Measurements from ENCODE around the gene RBBP9. TPM values are rescaled to one million over a fixed set of nuclear protein-coding genes. Genes with fewer than 3 reads are reported as not detected.
"Not testable (repeated sequence)": the region's sequence is repeated elsewhere in the genome, so short reads cannot be mapped to it uniquely, and the experiment has no call there.

RBBP9 gene
- total RNA-seq (ENCODE audit: insufficient read depth, low replicate concordance) = 17.6 TPM

DNA sequence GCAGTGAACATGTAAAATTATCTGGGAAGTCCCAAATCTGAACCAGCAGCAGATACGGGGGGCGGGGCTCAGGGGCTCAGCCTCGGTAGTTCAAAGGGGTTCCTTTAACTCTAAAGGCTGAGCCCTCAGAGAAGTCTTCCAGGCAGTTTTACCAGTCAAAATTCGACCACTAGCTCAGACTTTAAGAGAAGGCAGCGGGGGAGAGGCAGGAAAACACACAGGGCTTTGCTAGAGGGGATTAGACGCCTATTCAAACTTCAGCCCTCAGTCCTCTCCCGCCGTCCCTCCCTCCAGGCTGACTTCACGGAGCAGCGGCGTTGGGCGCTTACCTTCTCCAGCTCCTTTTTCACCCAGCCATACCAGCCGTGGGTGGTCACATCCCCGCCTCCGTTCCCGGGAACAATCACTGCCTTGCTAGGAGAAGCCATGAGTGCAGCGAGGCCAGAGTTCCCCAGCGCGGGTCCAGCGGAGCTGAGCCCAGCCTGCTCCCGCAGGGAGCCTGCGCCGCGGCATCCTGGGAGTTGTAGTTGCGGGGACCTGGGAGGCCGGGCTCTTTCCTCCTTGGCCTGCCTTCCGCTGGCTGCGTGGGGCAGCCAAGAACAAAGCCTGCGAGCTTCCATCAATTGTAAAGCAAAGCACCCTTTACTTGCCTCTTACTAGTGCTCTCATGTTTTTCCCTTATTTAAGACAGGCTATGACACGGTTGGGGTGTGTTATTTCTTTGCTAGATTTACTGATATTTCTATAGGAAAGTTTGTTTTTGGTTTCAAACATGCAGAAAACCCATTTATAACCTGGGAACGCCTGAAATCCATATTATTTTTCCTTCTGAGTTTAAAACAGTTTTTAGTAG is at the start of gene RBBP9:
Gene RBBP9, minus strand, starts transcription at position 486 of the 853 bp plus-strand sequence. Its CDS starts 58 bp downstream, at position 428.
- peak; percentile 93 for DNase-seq (ENCODE audit: low spot score)

DNA sequence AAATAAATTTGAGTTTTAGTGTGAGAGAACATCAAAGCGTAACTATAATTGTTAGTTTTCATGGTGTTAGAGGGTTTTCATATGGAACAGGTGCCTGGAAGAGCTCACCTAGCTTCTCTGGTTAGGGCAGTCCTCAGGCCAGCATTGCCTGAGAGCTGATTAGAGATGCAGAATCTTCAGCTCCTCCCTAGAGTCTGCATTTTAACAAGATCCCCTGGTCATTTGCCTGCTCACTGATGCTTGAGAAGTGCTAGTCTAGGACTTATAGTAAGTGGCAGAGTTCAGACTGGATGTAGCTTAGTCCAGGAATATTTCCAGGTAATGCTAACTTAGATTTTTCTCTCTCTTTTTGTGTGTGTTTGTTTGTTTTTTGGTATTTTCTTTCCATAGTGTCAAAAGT is 48.5 kb upstream of the RBBP9 start:
- DNase-seq (ENCODE audit: low spot score) = no peak

DNA sequence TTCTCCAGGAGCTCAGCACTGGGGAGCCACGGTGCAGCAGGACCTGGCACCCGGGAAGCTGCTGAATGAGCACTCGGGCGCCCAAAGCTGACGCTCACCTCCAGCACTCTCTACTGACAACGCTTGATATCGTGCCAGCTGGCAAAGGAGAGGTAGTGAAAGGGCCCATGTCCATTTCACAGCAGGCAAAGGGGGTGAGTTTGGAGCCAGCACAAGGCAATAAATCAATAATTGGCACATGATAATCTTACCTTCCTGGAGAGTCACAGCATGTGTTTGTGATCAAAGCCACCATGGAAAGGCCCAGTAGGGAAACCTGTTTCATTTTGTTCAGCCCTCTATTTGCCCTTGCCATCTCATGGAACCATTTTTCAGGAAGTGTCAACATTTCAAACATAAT is 46.9 kb upstream of the RBBP9 start:
- no peak for DNase-seq (ENCODE audit: low spot score)

DNA sequence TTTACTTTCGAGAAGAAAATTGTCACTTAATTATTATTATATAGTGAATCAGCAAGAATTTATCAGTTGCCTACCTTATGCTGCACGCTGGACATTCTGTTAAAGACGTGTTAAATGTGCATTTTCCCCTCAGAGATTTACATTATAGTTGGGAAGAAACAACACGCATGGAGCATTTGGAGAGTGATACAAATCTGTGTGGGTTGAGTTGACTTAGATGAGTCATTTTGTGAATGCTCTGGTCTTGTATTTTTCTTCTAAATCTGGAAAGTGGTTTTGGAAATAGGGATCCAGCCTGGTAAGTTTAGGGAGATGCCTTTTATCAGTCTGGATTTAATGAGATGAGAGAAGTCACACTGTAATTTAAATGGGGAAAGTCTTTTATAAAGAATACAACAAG is 46.2 kb upstream of the RBBP9 start:
- no peak for DNase-seq (ENCODE audit: low spot score)

DNA sequence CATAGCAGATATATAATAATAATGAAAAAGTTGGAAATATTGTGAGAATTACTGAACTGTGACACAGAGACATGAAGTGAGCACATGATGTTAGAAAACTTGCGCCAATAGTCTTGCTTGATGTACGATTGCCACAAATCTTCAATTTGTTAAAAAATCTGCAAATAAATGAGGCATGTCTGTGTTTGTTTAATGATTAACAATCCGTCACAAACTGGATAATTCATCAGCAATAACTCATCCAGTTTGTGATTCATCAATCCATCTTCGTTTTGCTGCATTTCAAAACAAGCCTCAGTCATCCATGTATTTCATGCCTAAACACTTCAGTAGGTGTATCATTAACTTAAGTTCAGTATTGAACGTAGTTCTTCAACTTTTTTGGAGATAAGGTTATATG is 44.7 kb upstream of the RBBP9 start:
- no peak for DNase-seq (ENCODE audit: low spot score)

DNA sequence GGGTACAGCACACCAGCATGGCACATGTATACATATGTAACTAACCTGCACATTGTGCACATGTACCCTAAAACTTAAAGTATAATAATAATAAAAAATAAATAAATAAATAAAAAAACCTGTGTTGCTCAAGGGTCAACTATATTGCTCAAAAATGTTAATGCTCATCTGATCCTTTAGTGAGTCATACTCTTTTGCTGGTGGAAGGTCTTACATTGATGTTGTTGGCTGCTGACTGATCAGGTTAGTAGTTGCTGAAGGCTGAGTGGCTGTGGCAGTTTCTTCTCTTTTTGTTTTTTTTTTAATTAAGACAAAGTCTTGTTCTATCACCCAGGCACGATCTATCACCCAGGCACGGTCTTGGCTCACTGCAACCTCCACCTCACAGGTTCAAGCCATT is 40.6 kb upstream of the RBBP9 start:
- DNase-seq (ENCODE audit: low spot score) = no peak

DNA sequence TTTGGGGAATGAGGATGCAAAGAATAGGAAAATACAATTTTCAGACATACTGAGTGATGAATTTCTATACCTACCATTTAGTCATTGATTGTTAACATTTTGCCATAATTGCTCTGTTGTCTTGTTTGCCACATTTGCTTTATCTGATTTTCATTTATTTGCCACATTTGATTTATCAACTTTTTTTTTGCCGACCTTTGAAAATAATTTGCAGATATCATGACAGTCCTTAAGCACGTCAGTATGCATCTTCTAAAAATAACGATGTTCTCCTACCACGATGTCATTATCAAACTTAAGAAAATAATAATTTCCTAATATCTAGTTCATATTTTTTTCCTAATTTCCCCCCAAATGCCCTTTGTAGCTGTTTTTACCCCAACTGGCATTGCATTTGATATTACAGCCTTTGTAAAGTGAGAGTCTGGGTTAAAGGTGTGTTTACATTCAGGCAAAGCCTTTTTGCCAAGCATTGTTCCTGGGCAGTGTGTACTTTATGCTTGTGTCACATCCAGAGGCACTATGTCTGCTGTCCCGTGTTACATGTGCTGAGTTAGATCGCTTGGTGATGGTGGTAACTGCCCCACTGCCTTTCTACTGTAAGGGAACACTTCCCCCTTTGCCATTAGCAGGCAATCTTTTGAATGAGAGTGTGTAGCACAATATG is 37.1 kb upstream of the RBBP9 start:
- DNase-seq (ENCODE audit: low spot score) = no peak

DNA sequence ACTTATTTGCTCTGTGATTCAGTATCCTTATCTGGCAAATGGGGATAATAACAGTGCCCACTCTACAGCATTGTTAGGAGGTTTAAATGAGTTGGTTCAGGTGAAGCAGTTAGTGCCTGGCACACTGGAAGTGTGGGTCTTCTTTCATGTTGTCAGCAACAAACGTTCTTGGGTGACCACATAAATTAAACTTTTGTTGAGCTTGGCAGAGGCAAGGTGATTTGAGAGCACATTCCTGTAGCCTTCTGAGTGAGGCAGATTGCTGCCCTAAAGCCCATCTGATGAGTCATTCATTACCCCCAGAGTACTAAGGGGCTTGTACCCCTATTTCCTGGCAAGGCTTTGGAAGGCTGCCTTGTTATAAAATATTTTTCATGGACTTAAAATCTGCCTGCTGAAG is 36.5 kb upstream of the RBBP9 start:
- DNase-seq (ENCODE audit: low spot score) = no peak

DNA sequence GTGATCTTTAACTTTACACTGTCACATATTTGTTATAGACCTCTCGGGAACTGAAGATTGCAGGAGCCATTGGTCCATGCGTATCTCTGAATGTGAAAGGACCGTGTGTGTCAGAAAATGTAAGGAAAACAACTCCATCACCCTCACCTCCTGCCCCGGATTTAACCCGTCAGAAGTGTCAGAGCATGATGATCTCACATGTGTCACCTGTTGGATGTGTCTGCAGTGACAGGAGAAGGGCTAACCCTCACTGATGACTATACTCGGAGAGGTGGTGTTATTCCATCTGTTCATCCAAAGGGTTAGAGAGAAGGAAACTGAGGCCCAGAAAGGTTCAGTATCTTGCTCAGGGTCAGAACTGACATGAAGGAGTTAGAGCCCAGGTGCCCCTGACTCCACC is 35.6 kb upstream of the RBBP9 start:
- no peak for DNase-seq (ENCODE audit: low spot score)

DNA sequence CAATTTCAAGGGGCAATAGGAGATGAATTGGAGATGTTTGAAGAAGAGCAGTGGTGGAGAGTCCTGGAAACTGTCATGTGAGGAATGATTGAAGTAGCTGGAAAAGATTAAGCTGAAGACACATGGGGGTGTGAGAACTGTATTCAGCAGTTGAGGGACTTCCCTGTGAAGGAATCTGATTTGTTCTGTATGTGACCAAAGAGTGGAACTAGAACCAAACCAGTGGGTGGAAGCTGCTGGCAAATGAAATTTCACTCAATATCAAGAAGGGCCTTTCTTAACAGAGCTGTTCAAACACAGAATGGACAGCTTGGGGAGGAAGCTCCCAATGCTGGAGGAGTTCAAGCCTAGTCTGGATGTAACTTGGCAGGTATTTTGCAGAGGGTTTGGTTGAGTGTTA is 32.0 kb upstream of the RBBP9 start:
- no peak for DNase-seq (ENCODE audit: low spot score)

DNA sequence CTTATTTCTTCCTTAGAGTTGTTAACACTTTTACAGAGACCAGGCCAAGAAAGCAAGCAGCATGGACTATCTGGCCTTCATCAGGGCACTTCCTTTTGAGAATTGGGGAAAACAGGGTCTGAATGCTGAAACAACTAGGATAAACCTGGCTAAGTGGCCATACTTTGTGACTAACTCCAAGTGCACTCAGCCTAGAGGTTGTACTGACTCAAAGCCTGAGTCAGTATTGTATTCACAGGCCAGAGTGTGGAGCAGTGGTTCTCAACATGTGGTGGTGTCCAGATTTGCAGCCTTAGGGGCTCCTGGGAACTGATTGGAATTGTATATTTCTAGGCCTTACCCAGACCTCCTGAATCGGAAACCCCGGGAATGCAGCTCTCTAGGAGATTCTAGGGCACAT is 30.8 kb upstream of the RBBP9 start:
- no peak for DNase-seq (ENCODE audit: low spot score)

DNA sequence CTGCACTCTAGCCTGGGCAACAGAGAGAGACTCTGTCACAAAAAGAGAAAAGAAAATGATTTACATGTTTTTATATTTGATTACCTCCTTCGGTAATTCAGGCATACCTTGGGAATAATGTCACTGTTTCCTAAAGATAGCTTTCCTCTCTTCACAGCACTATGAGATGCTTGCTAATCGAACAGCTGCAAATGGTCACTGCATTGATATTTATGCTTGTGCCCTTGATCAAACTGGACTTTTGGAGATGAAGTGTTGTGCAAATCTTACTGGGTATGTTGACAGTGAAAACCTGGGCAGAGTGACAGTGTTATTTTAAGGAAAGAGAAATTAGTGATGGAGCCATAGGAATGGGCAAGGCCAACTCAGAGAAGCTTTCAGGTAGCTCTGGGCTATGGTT is 30.3 kb upstream of the RBBP9 start:
- no peak for DNase-seq (ENCODE audit: low spot score)

DNA sequence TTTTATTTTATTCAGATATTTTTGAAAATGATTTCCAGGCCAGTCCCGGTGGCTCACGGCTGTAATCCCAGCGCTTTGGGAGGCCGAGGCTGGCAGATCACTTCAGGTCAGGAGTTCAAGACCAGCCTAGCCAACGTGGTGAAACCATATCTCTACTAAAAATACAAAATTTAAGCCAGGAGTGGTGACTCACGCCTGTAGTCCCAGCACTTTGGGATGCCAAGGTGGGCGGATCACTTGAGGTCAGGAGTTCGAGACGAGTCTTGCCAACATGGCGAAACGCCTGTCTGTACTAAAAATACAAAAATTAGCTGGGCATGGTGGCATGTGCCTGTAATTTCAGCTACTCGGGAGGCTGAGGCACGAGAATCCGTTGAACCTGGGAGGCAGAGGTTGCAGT is 29.7 kb upstream of the RBBP9 start:
- not testable (repeated sequence) for DNase-seq (ENCODE audit: low spot score)

DNA sequence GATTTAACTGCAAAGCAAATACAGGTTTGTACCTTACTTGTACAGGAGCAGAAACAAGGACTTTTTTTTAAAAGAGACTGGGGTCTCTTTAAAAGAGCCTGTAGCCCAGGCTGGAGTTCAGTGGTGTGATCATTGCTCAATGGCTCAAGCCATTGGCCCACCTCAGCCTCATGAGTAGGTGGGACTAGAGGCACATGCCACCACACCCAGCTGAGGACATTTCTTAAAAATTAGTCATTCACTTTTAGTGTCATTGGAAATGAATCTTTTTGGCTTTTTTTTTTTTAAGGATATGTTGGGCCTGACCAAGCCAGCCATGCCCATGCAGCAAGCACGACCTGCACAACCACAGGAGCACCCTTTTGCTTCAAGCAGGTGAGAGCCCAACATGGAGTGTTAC is 27.6 kb upstream of the RBBP9 start:
- DNase-seq (ENCODE audit: low spot score) = no peak

DNA sequence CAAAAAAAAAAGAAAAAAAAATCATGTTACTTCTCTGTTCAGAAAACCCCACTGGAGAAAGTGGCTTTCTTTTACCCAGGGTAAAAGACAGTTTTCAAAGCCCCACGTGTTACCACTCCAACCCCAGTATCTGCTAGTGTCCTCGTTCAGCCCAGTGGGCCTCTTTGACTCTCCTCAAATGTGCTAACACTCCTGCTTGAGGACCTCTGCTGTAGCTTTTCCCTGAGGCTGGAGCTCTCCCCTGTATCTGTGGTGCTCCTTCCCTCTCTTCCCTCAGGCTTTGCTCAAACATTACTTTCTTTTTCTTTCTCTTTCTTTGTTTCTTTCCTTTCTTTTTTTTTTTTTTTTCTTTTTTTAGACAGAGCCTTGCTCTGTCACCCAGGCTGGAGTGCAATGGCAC is 26.0 kb upstream of the RBBP9 start:
- DNase-seq (ENCODE audit: low spot score) = no peak

DNA sequence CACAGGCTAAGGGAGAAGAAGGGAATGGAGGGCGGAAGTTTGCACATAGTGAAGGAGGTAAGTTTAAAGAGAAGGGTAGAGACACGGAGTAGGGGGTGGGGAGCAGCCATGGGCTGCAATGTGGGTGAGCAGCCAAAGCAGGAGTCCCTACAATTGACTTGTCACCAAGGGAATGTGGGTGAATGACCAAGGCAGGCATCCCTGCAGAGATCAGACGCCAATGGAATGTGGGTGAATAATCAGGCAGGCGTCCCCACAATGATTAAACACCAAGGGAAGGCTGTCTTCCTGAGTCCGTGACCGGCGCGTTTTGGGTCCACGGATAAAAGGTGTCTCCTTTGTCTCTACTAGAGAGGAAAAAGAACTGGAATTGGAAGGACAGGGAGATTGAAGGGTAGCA is 25.0 kb upstream of the RBBP9 start:
- not testable (repeated sequence) for DNase-seq (ENCODE audit: low spot score)

DNA sequence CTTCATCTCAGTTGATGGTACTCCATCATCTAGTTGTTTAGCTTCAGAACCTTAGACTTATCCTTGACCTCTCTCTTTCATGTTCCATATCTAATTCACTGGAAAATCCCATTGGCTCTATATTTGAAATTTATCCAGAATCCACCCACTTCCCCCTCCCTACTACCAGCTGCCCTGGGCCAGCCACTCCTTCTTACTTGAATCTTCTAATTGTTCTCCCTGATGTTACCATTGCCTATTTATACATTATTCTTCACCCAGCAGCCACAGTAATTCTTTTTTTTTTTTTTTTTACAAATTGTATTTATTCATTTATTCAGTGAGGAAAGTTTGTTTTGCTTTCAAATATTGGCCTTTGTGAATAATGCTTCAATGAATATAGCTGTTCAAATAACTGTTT is 18.9 kb upstream of the RBBP9 start:
- no peak for DNase-seq (ENCODE audit: low spot score)

DNA sequence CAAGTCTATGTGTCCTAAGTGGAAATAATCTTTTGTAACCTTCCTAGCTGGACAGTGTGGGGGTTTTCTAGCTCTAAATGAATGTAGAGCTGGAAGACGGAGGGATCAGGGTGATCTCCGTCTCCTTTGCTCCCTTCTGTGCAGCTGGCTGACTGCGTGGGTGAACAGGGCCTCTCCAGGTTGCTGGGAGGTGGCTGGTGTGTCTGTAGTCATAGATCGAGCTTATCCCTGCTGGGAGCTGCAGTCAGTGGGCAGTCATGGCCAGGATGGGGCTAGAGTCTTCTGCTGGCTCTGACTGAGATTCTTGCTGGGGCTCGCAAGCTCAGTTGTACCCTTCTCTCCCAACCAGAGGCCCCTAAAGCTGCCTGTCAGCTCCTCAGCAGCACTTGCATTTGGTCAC is 17.1 kb upstream of the RBBP9 start:
- no peak for DNase-seq (ENCODE audit: low spot score)

DNA sequence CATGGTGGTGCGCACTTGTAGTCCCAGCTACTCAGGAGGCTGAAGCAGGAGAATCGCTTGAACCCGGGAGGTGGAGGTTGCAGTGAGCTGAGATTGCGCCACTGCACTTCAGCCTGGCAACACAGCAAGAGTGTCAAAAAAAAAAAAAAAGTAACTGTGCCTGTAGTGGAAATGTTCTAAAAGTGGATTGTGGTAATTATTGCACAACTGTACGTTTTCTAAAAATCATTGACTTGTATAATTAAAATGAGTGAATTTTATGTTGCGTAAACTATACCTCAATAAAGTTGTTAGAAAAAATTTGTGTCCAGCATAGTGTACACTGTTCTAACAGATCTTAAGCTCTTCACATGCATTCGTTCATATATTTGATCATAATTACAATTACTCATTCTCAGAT is 16.2 kb upstream of the RBBP9 start:
- no peak for DNase-seq (ENCODE audit: low spot score)

DNA sequence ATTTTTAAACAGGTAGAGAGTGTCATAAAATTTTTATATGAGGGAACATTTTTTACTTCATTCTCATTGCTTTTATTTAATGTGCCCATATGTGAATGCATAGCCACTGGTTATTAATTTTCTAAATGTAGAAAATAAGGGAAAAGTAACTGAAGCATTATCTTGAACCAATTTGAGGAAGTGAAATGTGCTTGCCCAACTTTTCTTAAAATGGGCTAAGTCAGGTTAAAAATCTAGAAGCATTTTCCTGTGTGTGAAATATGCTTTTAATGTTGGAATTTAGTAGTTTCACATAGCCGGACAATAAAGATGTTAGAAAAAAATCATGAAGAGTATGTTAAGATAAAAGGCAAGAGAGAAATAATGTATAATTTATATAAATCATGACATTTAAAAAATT is 14.5 kb upstream of the RBBP9 start:
- peak; percentile 5 for DNase-seq (ENCODE audit: low spot score)

DNA sequence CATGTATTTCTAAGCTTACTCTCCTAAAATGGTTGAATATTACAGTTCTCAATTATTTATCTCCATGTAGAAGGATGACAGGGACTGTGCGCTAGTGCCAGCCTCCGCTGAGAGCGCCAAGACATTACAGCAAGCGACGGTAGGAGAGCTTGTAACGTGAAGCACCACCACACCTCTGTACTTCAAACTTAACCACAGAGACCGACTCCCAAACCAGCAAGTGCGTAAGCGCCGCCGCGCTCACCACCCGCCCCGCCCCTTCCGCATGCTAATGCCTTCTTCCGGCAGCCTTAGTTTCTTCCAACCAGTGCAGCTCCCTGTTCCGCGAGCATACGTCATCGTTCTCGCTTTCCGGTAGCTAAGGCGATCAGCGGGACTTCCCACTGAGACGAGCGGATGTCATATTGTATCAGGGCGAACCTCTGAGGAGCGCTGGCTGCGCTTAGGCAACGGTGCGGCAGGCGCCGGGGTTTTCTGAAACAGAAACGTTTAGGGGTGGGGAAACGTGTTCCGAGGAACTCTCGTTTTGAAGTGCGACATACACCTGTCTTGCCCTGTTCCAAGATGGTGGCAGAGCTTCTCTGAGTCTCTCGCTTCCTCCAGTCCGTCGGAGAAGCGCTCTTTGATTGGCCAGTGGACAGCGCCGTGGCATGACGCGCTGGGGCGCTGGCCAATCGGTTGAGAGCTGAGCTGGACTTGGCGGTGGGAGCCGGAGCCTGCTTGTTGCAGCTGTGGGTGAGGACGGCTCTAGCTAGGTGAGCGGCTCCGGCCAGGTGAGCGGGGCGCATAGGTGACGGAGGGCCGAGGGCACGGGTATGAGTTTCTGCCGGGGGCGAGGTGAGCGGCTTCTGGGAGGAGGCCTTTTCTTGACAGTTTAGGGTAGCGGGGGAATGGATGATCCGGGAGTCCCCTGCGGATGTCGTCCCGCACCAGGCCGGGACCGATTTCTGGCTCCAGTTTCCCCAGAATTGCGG is 10.5 kb upstream of the RBBP9 start, which contains the start of gene SEC23B:
Gene SEC23B, plus strand, starts transcription at position 723 of the 974 bp plus-strand sequence. CDS start 2,896 bp downstream, outside the sequence.
- DNase-seq (ENCODE audit: low spot score) = peak; percentile 99

DNA sequence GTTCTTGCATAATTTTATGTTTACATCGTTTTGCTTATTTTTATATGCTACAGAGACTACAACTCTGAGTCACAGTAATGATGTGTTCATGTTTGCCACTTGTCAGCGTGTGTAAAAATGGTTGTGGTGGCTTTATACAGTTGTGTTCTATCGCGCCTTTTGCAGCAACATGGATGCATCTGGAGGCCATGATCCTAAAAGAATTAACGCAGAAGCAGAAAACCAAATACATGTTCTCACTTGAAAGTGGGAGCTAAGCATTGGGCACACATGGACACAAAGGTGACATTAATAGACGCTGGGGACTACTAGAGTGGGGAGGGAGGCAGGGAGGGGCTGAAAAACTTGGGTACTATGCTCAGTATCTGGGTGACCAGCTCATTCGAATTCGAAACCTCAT is 9.7 kb upstream of the RBBP9 start:
- peak; percentile 2 for DNase-seq (ENCODE audit: low spot score)

Data from umbilical cord (tissue), 2 donors.